ENCODE measurements around the gene TRMT1.
A peak's percentile ranks its signal among the peaks of the same experiment; 100 is the strongest.

TRMT1 gene

GRCh38 chr19:13102416-13102665 is 14.2 kb downstream of the TRMT1 start:
- DNase-seq (ENCODE audit: low read depth): no peak

DNA sequence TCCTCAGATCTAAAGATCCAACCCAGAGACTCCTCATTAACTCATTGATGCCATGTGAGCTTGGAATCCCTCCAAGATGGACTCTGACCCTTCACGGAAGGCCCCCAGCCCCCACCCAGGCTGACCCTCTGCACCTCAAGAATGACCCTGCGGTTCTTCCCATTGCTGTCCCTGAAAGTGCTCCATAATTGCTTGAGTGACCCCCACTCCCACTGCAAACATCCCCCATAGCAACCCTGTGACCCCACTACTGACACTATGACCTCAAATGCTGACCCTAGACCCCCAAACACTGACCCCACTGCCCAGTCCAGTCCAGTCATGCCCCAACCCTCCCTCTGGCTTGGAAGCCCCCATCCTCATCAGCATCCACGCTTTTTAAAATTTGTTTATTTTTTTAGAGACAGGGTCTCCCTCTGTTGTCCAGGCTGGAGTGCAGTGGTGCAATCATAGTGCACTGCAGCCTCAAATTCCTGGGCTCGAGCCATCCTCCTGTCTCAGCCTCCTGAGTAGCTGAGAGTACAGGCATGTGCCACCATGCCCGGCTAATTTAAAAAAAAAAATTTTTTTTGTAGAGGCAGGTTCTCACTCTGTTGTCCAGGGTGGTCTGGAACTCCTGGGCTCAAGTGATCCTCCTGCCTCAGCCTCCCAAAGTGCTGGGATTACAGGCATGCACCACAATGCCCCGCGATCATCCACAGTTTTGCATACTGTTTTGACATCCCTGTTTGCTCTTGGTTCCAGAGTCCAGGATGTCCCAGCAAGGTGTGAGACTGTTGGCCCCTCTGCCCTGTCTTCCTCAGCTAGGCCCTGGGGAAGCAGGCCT is 14.7 kb downstream of the TRMT1 start:
- DNase-seq (ENCODE audit: low read depth): no peak

DNA sequence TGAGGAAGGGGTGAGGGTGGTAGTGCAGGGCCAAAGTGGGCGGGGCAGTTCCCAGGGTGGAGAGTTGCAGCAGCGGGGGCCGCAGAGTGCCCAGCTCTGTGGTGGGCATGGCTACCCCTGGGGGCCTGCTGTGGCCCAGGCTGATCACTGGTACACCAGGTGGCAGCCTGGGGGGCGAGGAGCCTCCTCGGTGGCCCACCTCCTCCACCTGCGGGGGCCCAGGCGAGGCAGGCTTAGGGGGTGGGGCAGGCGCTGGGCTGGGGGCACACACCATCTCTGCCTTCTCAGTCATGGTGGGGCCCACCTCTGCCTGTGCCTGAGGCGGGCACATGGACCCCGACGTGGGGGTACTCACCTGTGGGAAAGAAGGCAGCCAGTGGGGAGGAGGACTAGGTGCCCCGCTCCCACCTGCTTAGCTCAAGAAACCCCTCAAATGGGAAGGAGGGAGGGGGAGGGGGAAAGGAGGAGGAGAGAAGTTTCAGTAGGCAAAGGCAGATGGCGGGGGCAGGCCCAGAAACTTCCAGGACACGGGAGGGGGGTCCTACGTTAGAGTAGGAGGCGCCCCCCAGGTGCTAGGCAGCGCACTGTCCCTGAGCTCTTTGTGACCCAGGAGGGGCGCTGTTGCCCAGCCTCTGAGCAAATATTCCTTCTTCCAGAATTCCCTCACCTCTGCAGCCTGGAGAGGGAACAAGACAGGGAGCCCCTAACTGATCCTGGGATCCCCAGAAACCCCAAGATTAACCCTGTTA is 15.5 kb downstream of the TRMT1 start:
- no peak for DNase-seq (ENCODE audit: low read depth)

GRCh38 chr19:13100031-13100588 is 16.4 kb downstream of the TRMT1 start:
- no peak for DNase-seq (ENCODE audit: low read depth)

GRCh38 chr19:13099073-13099999 is 17.2 kb downstream of the TRMT1 start:
- DNase-seq (ENCODE audit: low read depth): no peak

GRCh38 chr19:13098277-13099072 is 18.1 kb downstream of the TRMT1 start:
- DNase-seq (ENCODE audit: low read depth): no peak

DNA sequence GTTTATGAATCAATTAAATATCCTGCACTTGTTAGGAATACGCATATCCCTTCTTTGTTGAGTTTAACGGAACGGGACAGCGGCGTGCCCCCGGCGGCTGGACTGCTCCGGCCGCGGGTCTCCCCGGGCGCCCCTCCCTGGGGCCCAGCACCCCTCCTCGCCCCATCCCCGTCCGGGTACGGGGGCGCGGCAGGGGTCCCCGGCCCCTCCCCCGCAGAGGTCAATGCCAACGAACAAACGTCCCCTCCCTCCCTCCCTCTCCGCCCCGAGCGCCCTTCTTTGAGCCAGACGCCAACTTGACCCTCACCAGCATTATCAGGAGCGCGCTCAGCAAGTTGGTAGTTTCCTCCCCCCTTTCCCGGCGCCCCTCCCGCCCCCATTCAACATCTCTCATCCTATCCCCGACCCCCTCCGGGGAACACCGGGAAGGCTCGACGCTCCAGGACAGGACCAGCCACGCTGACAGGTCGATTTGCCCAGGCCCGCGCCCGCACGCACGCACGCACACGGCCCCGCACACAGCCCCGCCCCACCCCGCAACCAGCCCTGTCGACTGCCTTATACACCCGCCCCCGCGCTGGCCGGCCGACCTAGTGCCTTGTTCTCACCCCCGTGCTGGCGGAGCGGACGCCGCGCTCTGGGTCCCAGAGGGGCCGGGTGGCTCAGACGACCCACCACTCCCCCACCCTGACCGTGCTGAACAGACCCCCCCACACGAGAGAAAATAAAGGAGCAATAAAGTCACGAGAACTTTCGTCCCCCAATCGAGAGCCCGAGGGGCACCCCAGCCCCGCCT is 18.9 kb downstream of the TRMT1 start:
- DNase-seq (ENCODE audit: low read depth): no peak

GRCh38 chr19:13097033-13097462 is 19.5 kb downstream of the TRMT1 start:
- no peak for DNase-seq (ENCODE audit: low read depth)

GRCh38 chr19:13095934-13096927 is 20.3 kb downstream of the TRMT1 start:
- DNase-seq (ENCODE audit: low read depth): no peak

- DNase-seq (ENCODE audit: low read depth): no peak
These were observed 21.2 kb downstream of the TRMT1 start for GRCh38 chr19:13095393-13095784.

- no peak for DNase-seq (ENCODE audit: low read depth)
These were observed 21.7 kb downstream of the TRMT1 start for GRCh38 chr19:13094771-13095392.

DNA sequence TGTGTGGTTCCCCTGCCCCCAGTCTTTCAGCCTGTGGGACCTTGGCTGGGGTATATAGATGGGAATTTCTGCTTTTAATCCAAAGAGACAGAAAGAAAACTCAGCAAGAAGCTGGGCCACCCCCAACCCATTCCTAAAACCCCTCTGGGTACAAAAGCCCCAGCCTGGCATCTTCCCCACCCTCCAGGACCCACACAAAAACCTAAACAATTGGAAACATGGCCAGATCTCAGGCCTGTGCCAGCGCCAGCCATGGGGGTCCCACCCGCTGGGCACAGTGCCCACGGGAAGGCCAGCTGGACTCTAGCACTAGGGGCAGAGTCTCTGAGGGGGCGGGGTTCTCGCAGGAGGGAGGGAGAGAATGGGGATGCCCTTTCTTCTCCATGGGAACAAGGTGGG is 22.4 kb downstream of the TRMT1 start:
- DNase-seq (ENCODE audit: low read depth): no peak

- peak; percentile 68 for DNase-seq (ENCODE audit: low read depth)
These were observed 23.0 kb downstream of the TRMT1 start for GRCh38 chr19:13093407-13094105.

DNA sequence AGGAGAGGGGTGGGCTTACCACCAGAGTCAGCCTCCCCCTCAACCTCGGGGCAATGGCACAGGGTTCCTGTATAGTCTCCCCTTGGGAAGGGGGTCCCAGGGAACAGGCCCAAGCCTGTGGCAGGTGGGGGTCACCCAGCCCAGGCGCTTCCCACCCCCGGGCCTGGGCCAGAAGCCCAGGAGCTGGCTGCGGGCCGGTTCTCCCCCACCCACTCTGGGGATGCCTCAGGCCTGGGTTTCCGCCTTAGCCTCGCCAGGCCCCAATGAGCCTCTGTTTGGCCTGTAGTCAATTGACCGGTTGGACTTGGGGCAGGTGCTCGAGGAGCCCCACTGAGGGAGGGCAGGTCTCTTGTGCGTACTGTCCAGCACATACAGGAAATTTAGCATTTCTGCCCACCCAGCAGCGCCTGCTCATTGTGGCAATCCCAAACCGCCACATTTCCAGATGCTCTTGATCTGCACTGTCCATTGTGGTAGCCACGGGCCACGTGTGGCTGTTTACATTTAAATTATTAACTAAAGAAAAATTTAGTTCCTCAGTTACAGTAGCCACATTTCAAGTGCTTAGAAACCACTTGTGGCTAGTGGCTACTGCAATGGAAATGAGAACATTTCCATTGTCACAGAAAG is 23.8 kb downstream of the TRMT1 start:
- DNase-seq (ENCODE audit: low read depth): no peak

- DNase-seq (ENCODE audit: low read depth): no peak
These were observed 24.4 kb downstream of the TRMT1 start for GRCh38 chr19:13092158-13092543.

- DNase-seq (ENCODE audit: low read depth): no peak
These were observed 25.0 kb downstream of the TRMT1 start for GRCh38 chr19:13091400-13092157.

Data from stimulated activated CD8-positive, alpha-beta memory T cell treated with anti-CD3 and anti-CD28 coated beads, Interleukin-15, amount 100 ng/mL, for 24 hours (primary cell).